ENCODE data around the gene CTCF. TPM values are rescaled to one million over a fixed set of nuclear protein-coding genes. Genes with fewer than 3 reads are reported as not detected.
"Not testable (repeated sequence)": the region's sequence is repeated elsewhere in the genome, so short reads cannot be mapped to it uniquely, and the experiment has no call there.

The CTCF gene
- total and polyA plus RNA-seq, 10 donors, result 24.4 to 67.7 (median 48.6) TPM

GRCh38 chr16:67530013-67530939 is 32.0 kb upstream of the CTCF start:
- Histone ChIP-seq H3K4me1 (peaks cover 42 to 91% (median 66%) of the 10 kb centered on the region in 6 donors), H3K27me3 (replicated peaks in 1 of 7) (peaks cover 0 to 16% (median 0%) of the 10 kb centered on the region in 7 donors), H3K9me3 (no peaks in the 10 kb centered on the region), H3K27ac (peak overlapping the region; percentile 77 to 95 (median 88)), H3K4me3 (peak overlapping the region; percentile 70 to 94 (median 79)), H3K36me3 (peaks cover 0 to 4% (median 0%) of the 10 kb centered on the region in 6 donors)
- DNase-seq, result peak; percentile 92
- intact Hi-C loops (cut with DNase I; ENCODE audit: low total_unique reads), result no loop called here
- TF ChIP-seq POLR2AphosphoS5 (IDR thresholded peaks at IDR 0.05) (peak; percentile 84 to 91 (median 86)), POLR2A (IDR thresholded peaks at IDR 0.05) (peak in 2 of 3 donors; percentile 26 to 60)
- TF ChIP-seq, protein P1, sequence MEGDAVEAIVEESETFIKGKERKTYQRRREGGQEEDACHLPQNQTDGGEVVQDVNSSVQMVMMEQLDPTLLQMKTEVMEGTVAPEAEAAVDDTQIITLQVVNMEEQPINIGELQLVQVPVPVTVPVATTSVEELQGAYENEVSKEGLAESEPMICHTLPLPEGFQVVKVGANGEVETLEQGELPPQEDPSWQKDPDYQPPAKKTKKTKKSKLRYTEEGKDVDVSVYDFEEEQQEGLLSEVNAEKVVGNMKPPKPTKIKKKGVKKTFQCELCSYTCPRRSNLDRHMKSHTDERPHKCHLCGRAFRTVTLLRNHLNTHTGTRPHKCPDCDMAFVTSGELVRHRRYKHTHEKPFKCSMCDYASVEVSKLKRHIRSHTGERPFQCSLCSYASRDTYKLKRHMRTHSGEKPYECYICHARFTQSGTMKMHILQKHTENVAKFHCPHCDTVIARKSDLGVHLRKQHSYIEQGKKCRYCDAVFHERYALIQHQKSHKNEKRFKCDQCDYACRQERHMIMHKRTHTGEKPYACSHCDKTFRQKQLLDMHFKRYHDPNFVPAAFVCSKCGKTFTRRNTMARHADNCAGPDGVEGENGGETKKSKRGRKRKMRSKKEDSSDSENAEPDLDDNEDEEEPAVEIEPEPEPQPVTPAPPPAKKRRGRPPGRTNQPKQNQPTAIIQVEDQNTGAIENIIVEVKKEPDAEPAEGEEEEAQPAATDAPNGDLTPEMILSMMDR (IDR thresholded peaks at IDR 0.05 in 8 of 11, conservative IDR thresholded peaks at IDR 0.05 in 3 of 11), result no peak
- 1 to 7% (median 5%) methylated on average over 27 to 48 of the region's 48 CpGs for WGBS, 5 donors

GRCh38 chr16:67531247-67531646 is 31.1 kb upstream of the CTCF start:
- 22 to 45% (median 36%) methylated on average over 4 of the region's 4 CpGs for WGBS, 5 donors
- H3K27ac ChIP-seq, result peak overlapping the region; percentile 77 to 95 (median 88)
- no peak for TF ChIP-seq POLR2A (IDR thresholded peaks at IDR 0.05)
- peak in 2 of 3 donors; percentile 7 to 83 for TF ChIP-seq POLR2AphosphoS5 (IDR thresholded peaks at IDR 0.05)
- TF ChIP-seq, protein P1 (IDR thresholded peaks at IDR 0.05 in 8 of 11, conservative IDR thresholded peaks at IDR 0.05 in 3 of 11), result peak in 1 of 11 experiments; percentile 11
- peaks cover 43 to 93% (median 76%) of the 10 kb centered on the region in 6 donors for H3K4me1 ChIP-seq
- peaks cover 0 to 5% (median 0%) of the 10 kb centered on the region in 6 donors for H3K36me3 ChIP-seq
- DNase-seq, result peak; percentile 81
- intact Hi-C loops (cut with DNase I; ENCODE audit: low total_unique reads), result no loop called here
- H3K9me3 ChIP-seq, result no peaks in the 10 kb centered on the region
- peaks cover 0 to 16% (median 0%) of the 10 kb centered on the region in 7 donors for H3K27me3 ChIP-seq (replicated peaks in 1 of 7)
- H3K4me3 ChIP-seq, result peak overlapping the region in 7 of 8 donors; percentile 70 to 94 (median 76)

DNA sequence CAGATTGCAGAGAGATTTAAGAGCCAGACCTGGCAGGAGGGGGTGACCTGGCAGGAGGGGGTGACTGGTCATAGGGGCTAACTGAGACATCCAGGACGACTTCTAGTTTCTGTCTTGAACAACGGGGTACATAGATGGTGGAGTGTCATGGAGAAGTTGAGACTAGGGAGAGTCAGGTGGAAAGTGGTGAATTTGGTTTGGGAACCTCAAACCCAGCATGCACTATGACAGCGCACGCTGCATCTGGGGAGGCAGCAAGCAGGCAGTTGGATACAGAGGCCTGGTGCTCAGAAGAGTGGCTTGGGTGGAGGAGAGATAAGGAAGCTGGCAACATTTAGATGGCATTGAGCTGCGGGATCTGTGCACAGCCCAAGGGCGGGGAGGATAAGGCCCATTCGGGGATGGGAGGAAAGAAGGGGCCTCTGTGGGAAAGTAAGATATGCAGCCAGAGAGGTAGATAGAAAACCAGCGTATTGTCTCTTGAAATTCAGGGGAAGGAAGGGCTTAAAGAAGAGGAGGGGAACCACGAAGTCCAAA is 29.2 kb upstream of the CTCF start:
- no peak for TF ChIP-seq POLR2A (IDR thresholded peaks at IDR 0.05)
- peak in 1 of 3 donors; percentile 47 for TF ChIP-seq POLR2AphosphoS5 (IDR thresholded peaks at IDR 0.05)
- H3K4me3 ChIP-seq, result peak overlapping the region in 1 of 8 donors; percentile 3
- peak overlapping the region in 6 of 8 donors; percentile 6 to 95 (median 90) for H3K27ac ChIP-seq
- peaks cover 0 to 5% (median 0%) of the 10 kb centered on the region in 6 donors for H3K36me3 ChIP-seq
- intact Hi-C loops (cut with DNase I; ENCODE audit: low total_unique reads), result no loop called here
- WGBS, 5 donors, result 59 to 74% (median 66%) methylated on average over 9 of the region's 9 CpGs
- no peak for DNase-seq
- peaks cover 53 to 98% (median 83%) of the 10 kb centered on the region in 6 donors for H3K4me1 ChIP-seq
- H3K27me3 ChIP-seq (replicated peaks in 1 of 7), result peaks cover 0 to 27% (median 0%) of the 10 kb centered on the region in 7 donors
- H3K9me3 ChIP-seq, result no peaks in the 10 kb centered on the region

DNA sequence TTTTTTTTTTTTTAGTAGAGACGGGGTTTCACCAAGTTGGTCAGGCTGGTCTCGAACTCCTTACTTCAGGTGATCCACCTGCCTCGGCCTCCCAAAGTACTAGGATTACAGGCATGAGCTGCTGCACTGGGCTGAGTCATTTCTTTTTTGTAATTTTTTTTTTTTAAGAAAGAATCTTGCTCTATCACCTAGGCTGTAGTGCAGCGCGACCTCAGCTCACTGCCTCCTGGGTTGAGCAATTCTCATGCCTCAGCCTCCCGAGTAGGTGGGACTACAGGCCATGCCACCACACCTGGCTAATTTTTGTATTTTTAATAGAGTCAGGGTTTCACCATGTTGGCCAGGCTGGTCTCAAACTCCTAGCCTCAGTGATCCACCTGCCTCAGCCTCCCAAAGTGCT is 28.3 kb upstream of the CTCF start:
- WGBS, 5 donors, result 75 to 88% (median 85%) methylated on average over 6 of the region's 6 CpGs
- Histone ChIP-seq H3K27me3 (replicated peaks in 1 of 7) (peaks cover 0 to 25% (median 0%) of the 10 kb centered on the region in 7 donors), H3K36me3 (peaks cover 0 to 13% (median 0%) of the 10 kb centered on the region in 6 donors), H3K27ac (peak overlapping the region in 5 of 8 donors; percentile 4 to 96 (median 89)), H3K4me1 (peaks cover 61 to 100% (median 87%) of the 10 kb centered on the region in 6 donors)
- intact Hi-C loops (cut with DNase I; ENCODE audit: low total_unique reads); DNase-seq; H3K4me3 ChIP-seq; H3K9me3 ChIP-seq: not testable (repeated sequence)

Data from spleen (tissue), 11 donors.